GM15510 (cell line): Measurements from ENCODE around the gene TBC1D4.

Experiments used
- POLR2A ChIP-seq: IDR thresholded peaks from 3 replicates; pipeline ENCODE4 v1.6.1; 2011; ENCODE audit warnings: borderline replicate concordance; ENCODE audit not compliant: insufficient read length; ENCODE audit errors: extremely low read depth

TBC1D4 gene

GRCh38 chr13:75356421-75356820 lies 125.5 kb downstream of the TBC1D4 start:
- TF ChIP-seq POLR2A, result no peak

- TF ChIP-seq POLR2A, result no peak
Observed at GRCh38 chr13:75355609-75356008, 126.4 kb downstream of the TBC1D4 start.

DNA sequence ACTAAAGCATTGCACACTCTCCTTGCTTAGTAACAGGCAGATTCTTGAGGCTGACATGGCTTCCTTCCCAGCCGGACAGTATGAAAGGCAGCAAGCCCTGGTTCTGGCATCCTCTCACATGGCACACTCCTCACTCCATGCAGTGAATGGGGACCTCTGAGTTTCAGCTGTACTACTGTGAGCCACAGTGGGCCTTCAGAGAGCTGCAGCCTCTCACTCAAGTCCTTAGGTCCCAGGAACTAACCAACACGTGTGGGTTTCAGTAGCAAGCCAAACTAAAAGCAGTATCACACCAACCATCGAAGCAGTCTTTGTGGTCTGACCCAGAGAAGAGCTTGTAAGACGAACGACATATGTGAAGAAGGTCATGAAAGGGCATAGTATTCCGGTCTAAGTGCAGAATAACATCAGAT lies 128.2 kb downstream of the TBC1D4 start:
- no peak for TF ChIP-seq POLR2A

DNA sequence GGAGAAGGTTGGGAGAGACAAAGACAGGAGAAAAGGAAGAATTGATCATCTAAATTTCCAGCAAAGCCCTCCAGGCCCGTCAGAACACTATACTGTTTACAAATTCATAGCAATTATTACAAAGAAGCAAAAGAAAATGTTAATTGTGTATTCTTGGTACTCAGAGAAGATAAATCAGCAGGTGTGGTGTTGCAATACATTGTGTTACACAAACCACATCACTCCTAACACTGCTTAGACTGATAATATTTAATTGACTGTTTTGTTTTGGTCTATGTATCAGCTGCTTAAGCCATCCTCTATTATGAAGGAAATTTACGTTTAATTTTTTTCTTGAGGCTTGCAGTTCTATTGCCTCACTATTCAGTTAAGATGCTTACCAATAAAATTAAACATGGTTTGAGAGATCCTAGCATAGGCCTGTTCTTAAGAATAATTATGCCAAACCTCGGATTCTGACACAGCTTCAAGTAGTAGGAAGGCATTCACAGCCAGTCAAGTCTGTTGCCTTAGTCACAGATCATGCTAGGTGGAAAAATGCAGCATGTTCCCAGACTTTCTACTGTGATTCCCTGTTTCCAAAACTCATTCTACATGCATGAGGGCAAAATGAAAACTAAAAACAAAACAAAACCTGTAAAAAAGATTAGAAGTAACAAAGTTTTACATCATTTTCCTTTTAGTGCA lies 129.2 kb downstream of the TBC1D4 start:
- TF ChIP-seq POLR2A, result no peak

- no peak for TF ChIP-seq POLR2A
Observed at GRCh38 chr13:75347925-75348324, 134.0 kb downstream of the TBC1D4 start.

GRCh38 chr13:75347457-75347856 lies 134.5 kb downstream of the TBC1D4 start:
- no peak for TF ChIP-seq POLR2A

DNA sequence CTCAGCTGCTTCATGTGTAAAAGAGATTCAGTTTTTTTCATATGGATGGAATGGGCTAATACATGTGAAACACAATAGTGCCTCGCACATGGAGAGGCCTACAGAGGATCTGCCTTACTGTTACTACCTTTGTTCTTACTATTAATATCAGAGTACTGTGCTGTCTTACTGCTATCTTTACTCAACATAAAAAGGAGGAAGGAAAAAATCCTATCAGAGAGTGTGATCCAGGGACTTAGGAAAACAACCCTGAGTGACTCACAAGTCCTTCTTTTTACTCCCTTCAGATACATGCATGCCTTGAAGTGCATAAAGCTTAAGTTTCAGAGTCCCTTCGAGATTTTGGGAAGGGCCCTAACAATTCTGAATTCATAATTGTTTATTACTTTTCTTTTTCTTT lies 136.8 kb downstream of the TBC1D4 start:
- no peak for TF ChIP-seq POLR2A

GRCh38 chr13:75341028-75341427 lies 140.9 kb downstream of the TBC1D4 start:
- no peak for TF ChIP-seq POLR2A

DNA sequence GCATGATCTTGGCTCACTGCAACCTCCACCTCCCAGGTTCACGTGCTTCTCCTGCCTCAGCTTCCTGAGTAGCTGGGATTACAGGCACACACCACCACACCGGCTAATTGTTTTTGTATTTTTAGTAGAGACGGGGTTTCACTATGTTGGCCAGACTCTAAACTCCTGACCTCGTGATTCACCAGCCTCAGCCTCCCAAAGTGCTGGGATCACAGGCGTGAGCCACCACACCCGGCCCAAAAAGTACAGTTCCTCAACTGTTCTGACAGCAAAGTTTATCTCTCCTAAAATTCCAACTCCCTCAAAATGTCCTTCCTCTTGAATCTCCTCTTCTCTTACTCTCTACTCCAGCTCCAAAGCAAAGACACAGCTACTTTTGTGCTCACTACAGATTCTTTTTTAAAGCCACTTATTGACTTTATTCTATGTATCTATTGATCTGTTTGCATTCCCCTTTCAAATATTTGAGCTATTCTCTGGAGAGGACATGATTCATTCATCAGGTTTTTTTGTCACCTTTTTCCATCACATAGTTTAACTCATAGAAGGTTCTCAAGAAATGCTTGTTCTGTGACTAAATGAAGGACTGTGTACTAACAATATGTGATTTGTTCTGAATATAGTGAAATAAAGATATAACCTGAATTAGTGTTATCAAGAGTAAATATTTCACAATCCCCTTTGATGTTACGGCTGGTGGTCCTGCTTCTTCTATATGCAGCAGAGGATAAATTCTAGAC lies 142.2 kb downstream of the TBC1D4 start:
- no peak for TF ChIP-seq POLR2A

- TF ChIP-seq POLR2A, result no peak
Observed at GRCh38 chr13:75334634-75335447, 147.1 kb downstream of the TBC1D4 start.

DNA sequence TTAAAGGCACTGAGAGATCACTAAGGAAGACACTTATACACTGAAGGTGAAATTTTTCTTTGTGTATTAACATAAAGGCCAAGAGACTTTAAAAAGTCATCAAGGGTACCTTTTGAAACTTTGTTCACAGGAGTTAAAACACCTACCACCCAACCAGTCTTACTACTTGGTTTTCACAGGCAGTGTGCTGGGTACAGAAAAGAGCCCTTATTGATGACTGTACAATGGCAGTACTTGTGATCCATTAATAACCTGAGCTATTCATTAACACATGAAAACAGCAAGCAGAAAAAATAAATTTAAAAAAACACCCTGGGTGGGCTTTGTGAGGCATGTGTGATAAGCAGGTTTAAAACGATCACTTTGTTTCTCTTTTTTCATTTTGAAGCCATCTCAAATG lies 148.9 kb downstream of the TBC1D4 start:
- TF ChIP-seq POLR2A, result no peak

DNA sequence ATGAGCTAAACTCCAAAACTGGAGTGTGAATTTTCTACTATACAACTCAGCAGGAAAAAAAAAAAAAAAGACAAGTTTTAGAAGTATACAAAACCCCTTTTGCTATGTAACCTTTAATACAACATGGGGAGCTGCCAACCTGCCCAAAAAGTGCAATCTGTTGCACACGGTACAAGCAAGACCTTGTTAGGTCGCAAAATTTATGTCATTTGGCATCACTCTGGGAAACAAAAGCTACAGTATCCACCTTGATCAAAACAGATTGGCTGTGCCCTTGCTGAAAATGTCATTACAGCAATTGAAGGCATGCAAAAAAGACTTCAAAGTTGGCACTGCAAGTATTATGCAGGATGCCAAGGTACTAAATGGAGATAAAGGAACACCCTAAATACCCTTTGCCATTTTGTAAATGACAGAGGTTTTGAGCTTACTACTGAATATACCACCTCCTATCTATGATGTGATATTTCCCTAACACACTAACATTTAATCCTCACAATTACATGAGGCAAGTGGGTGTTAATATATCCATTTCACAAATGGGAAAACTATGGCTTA lies 150.1 kb downstream of the TBC1D4 start:
- TF ChIP-seq POLR2A, result no peak

GRCh38 chr13:75330770-75331169 lies 151.2 kb downstream of the TBC1D4 start:
- TF ChIP-seq POLR2A, result no peak

- no peak for TF ChIP-seq POLR2A
Observed at GRCh38 chr13:75329723-75330122, 152.2 kb downstream of the TBC1D4 start.

- no peak for TF ChIP-seq POLR2A
Observed at GRCh38 chr13:75329097-75329496, 152.9 kb downstream of the TBC1D4 start.
